Activated CD4-positive, alpha-beta T cell treated with anti-CD3 and anti-CD28 coated beads for 4 hours (primary cell): ENCODE results near the gene CTDSP2.
A peak's percentile ranks its signal among the peaks of the same experiment; 100 is the strongest.

ENCODE experiments used
- DNase-seq, 2 donors: peaks; one replicate each; pipeline ENCODE4 v3.0.0-alpha.2; 2020

Gene CTDSP2

GRCh38 chr12:57813111-57813970 lies 33.2 kb downstream of the CTDSP2 start:
- DNase-seq, result no peak

GRCh38 chr12:57811028-57811755 lies 35.3 kb downstream of the CTDSP2 start:
- no peak for DNase-seq

- no peak for DNase-seq
Observed at GRCh38 chr12:57810450-57810849, 36.1 kb downstream of the CTDSP2 start.

- no peak for DNase-seq
Observed at GRCh38 chr12:57809425-57809824, 37.1 kb downstream of the CTDSP2 start.

GRCh38 chr12:57808351-57808750 lies 38.2 kb downstream of the CTDSP2 start:
- DNase-seq, result no peak

- no peak for DNase-seq
Observed at GRCh38 chr12:57807285-57807684, 39.2 kb downstream of the CTDSP2 start.

GRCh38 chr12:57806677-57807076 lies 39.9 kb downstream of the CTDSP2 start:
- DNase-seq, result no peak

GRCh38 chr12:57803319-57803893 lies 43.1 kb downstream of the CTDSP2 start:
- DNase-seq, result peak; percentile 17 to 20

- DNase-seq, result no peak
Observed at GRCh38 chr12:57802607-57803006, 43.9 kb downstream of the CTDSP2 start.

- no peak for DNase-seq
Observed at GRCh38 chr12:57800965-57801364, 45.6 kb downstream of the CTDSP2 start.

GRCh38 chr12:57797933-57798332 lies 48.6 kb downstream of the CTDSP2 start:
- DNase-seq, result no peak

- DNase-seq, result no peak
Observed at GRCh38 chr12:57796996-57797395, 49.5 kb downstream of the CTDSP2 start.

- DNase-seq, result no peak
Observed at GRCh38 chr12:57795354-57795753, 51.2 kb downstream of the CTDSP2 start.

GRCh38 chr12:57793920-57794319 lies 52.6 kb downstream of the CTDSP2 start:
- DNase-seq, result no peak

GRCh38 chr12:57783861-57784260 lies 62.7 kb downstream of the CTDSP2 start:
- DNase-seq, result no peak

GRCh38 chr12:57783466-57783801 lies 63.1 kb downstream of the CTDSP2 start:
- DNase-seq, result no peak

GRCh38 chr12:57782608-57783465 lies 63.7 kb downstream of the CTDSP2 start, which contains the start of gene TSFM:
Gene TSFM (plus strand): TSS chr12:57782787. CDS start chr12:57782802, 15 bp downstream.
- DNase-seq, result peak; percentile 96 to 98

GRCh38 chr12:57782243-57782607 lies 64.3 kb downstream of the CTDSP2 start:
- DNase-seq, result no peak

- DNase-seq, result no peak
Observed at GRCh38 chr12:57781801-57782200, 64.7 kb downstream of the CTDSP2 start.

- no peak for DNase-seq
Observed at GRCh38 chr12:57781244-57781643, 65.3 kb downstream of the CTDSP2 start.

GRCh38 chr12:57780284-57780897 lies 66.1 kb downstream of the CTDSP2 start:
- DNase-seq, result no peak

- DNase-seq, result no peak
Observed at GRCh38 chr12:57779736-57780135, 66.8 kb downstream of the CTDSP2 start.
